ENCODE measurements around the gene DLK2. TPM values are rescaled to one million over a fixed set of nuclear protein-coding genes. Genes with fewer than 3 reads are reported as not detected.

DLK2 gene
- total and polyA plus RNA-seq, 2 donors (not counting 3 experiments of a cell fraction or from before 2014, with no cell fraction given), result 0.36 TPM; not detected in 1

GRCh38 chr6:43461936-43462335 is 6.6 kb upstream of the DLK2 start:
- CTCF ChIA-PET, result interaction anchor here (0.6 to 21.3 kb wide), 4 partner anchors 13 to 476 kb away, joined by 3 to 289 read pairs (median 4); partner anchors contain the start of gene LRRC73
- dilution Hi-C loops (cut with MboI; ENCODE audit: extremely low pct_ligation_motif_present, low sequenced_read_pairs), result no loop called here

GRCh38 chr6:43460032-43460431 is 4.7 kb upstream of the DLK2 start:
- ChIA-PET POLR2A (no interaction called here), CTCF (interaction anchor here (0.7 to 21.3 kb wide), 3 partner anchors 23 to 41 kb away, joined by 3 to 289 read pairs (median 3); partner anchors contain the start of gene LRRC73)
- Histone ChIP-seq H3K4me3 (replicated peaks in 1 of 3; ENCODE audit: insufficient read depth in 1 of 3, low read depth in 1 of 3, low read length in 3 of 3) (no peak overlapping the region), H4K20me1 (replicated peaks; ENCODE audit: control insufficient read depth, extremely low read depth, insufficient read depth, low read length) (no peaks in the 10 kb centered on the region), H3K9ac (replicated peaks; ENCODE audit: extremely low read depth, insufficient read depth, low read length) (no peak overlapping the region), H3K79me2 (ENCODE audit: control insufficient read depth, insufficient read depth, low read length) (no peaks in the 10 kb centered on the region), H3K4me2 (ENCODE audit: insufficient read depth, low read length) (no peak overlapping the region), H3K4me1 (ENCODE audit: control insufficient read depth, extremely low read depth, insufficient read depth, low read length) (peaks cover 4% of the 10 kb centered on the region), H3K9me3 (replicated peaks; ENCODE audit: control insufficient read depth, insufficient read depth, low read length) (no peaks in the 10 kb centered on the region), H3K9me1 (replicated peaks; ENCODE audit: control insufficient read depth, extremely low read depth, insufficient read depth, low read length) (no peaks in the 10 kb centered on the region), H2AFZ (ENCODE audit: low read depth, low read length) (no peak overlapping the region), H3K27ac (ENCODE audit: insufficient read depth, low read depth, low read length) (no peak overlapping the region), H3K36me3 (ENCODE audit: control insufficient read depth in 2 of 2, extremely low read depth in 1 of 2, insufficient read depth in 2 of 2, low read length in 2 of 2) (no peaks in the 10 kb centered on the region), H3K27me3 (ENCODE audit: control insufficient read depth in 2 of 2, insufficient read depth in 2 of 2, low read length in 2 of 2) (peaks cover 15 to 35% of the 10 kb centered on the region in 2 experiments)
- DNase-seq (ENCODE audit: low read depth, low spot score), result no peak
- no peak for TF ChIP-seq EZH2 (IDR thresholded peaks at IDR 0.05; ENCODE audit: borderline replicate concordance, low read depth, low read length, severe bottlenecking)
- no peak for TF ChIP-seq MYC (IDR thresholded peaks at IDR 0.05; ENCODE audit: low read depth, low read length)
- no peak for TF ChIP-seq POLR2A (IDR thresholded peaks at IDR 0.05; ENCODE audit: low read depth, low read length)
- no peak for TF ChIP-seq JUN (IDR thresholded peaks at IDR 0.05; ENCODE audit: borderline replicate concordance, insufficient read depth, insufficient read length, low read depth)
- TF ChIP-seq MAX (IDR thresholded peaks at IDR 0.05; ENCODE audit: insufficient read depth, insufficient read length), result no peak
- no peak for TF ChIP-seq GATA2 (IDR thresholded peaks at IDR 0.05; ENCODE audit: insufficient read depth, insufficient read length, low read depth, low read length)
- no peak for TF ChIP-seq FOS (IDR thresholded peaks at IDR 0.05; ENCODE audit: borderline replicate concordance, insufficient read depth, low read length)
- no peak for TF ChIP-seq POLR2AphosphoS5 (IDR thresholded peaks at IDR 0.05; ENCODE audit: insufficient read depth, low read depth, low read length)
- TF ChIP-seq CTCF (IDR thresholded peaks at IDR 0.05; ENCODE audit: extremely low read depth in 1 of 2, insufficient read depth in 1 of 2, low read depth in 1 of 2, low read length in 2 of 2), result no peak
- intact Hi-C loops (cut with micrococcal nuclease) (no loop called here), dilution Hi-C loops (cut with MboI; ENCODE audit: extremely low pct_ligation_motif_present, low sequenced_read_pairs) (no loop called here)
- no peak for FAIRE-seq
- no TSS peak for BruUV-seq (replicated peaks)

More at GRCh38 chr6:43461936-43462335, 6.6 kb upstream of the DLK2 start:
- BruUV-seq (replicated peaks), result no TSS peak
- Histone ChIP-seq H3K79me2 (ENCODE audit: control insufficient read depth, insufficient read depth, low read length) (no peaks in the 10 kb centered on the region), H3K9me1 (replicated peaks; ENCODE audit: control insufficient read depth, extremely low read depth, insufficient read depth, low read length) (no peaks in the 10 kb centered on the region), H2AFZ (ENCODE audit: low read depth, low read length) (no peak overlapping the region), H3K36me3 (ENCODE audit: control insufficient read depth in 2 of 2, extremely low read depth in 1 of 2, insufficient read depth in 2 of 2, low read length in 2 of 2) (no peaks in the 10 kb centered on the region), H4K20me1 (replicated peaks; ENCODE audit: control insufficient read depth, extremely low read depth, insufficient read depth, low read length) (no peaks in the 10 kb centered on the region), H3K4me3 (replicated peaks in 1 of 3; ENCODE audit: insufficient read depth in 1 of 3, low read depth in 1 of 3, low read length in 3 of 3) (no peak overlapping the region), H3K9ac (replicated peaks; ENCODE audit: extremely low read depth, insufficient read depth, low read length) (no peak overlapping the region), H3K4me1 (ENCODE audit: control insufficient read depth, extremely low read depth, insufficient read depth, low read length) (no peaks in the 10 kb centered on the region), H3K4me2 (ENCODE audit: insufficient read depth, low read length) (no peak overlapping the region), H3K27me3 (ENCODE audit: control insufficient read depth in 2 of 2, insufficient read depth in 2 of 2, low read length in 2 of 2) (peaks cover 11 to 18% of the 10 kb centered on the region in 2 experiments), H3K27ac (ENCODE audit: insufficient read depth, low read depth, low read length) (no peak overlapping the region), H3K9me3 (replicated peaks; ENCODE audit: control insufficient read depth, insufficient read depth, low read length) (no peaks in the 10 kb centered on the region)
- intact Hi-C loops (cut with micrococcal nuclease), result no loop called here
- DNase-seq (ENCODE audit: low read depth, low spot score) (no peak), FAIRE-seq (no peak)
- TF ChIP-seq MAX (IDR thresholded peaks at IDR 0.05; ENCODE audit: insufficient read depth, insufficient read length) (no peak), EZH2 (IDR thresholded peaks at IDR 0.05; ENCODE audit: borderline replicate concordance, low read depth, low read length, severe bottlenecking) (no peak), JUN (IDR thresholded peaks at IDR 0.05; ENCODE audit: borderline replicate concordance, insufficient read depth, insufficient read length, low read depth) (no peak), GATA2 (IDR thresholded peaks at IDR 0.05; ENCODE audit: insufficient read depth, insufficient read length, low read depth, low read length) (no peak), POLR2A (IDR thresholded peaks at IDR 0.05; ENCODE audit: low read depth, low read length) (no peak), MYC (IDR thresholded peaks at IDR 0.05; ENCODE audit: low read depth, low read length) (no peak), FOS (IDR thresholded peaks at IDR 0.05; ENCODE audit: borderline replicate concordance, insufficient read depth, low read length) (no peak), POLR2AphosphoS5 (IDR thresholded peaks at IDR 0.05; ENCODE audit: insufficient read depth, low read depth, low read length) (no peak)
- POLR2A ChIA-PET, result no interaction called here
